ENCODE data around the gene ACTL7A. TPM values are rescaled to one million over a fixed set of nuclear protein-coding genes. Genes with fewer than 3 reads are reported as not detected.
"Not testable (repeated sequence)": the region's sequence is repeated elsewhere in the genome, so short reads cannot be mapped to it uniquely, and the experiment has no call there.

The ACTL7A gene
- total and polyA plus RNA-seq, 4 donors: not detected

DNA sequence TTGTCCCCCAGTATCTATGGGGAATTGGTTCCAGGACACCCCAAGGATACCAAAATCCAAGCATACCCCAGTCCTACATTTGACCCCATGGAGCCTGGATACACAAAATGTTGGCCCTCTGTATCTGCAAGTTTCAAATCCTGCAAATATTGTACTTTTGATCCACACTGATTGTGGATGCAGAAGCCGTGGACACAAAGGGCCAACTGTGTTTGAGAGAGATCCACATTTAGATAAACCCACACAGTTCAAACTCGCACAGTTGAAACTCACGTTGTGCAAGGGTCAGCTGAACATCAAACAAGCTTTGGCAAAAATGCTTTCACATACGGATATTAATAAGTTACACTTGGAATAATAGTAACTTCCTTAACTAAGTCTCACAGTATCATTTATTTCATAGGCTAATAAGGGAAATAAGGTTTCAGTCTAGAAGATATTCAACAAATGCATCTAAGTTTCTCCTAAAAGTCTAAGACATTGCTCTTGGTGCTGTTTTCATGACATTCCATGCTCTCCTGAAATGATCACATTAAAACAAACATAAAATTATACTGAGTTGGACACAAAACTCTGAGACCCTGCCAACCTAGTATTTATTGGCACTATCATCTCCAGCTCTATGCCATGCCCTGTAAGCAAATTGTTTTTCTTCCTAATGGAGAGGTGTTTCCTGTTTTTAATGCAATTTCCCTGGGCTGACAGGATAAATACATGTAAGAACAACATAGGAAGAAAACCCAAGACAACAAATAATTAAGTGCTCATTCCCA is 32.3 kb downstream of the ACTL7A start:
- WGBS, 2 donors: 85 to 93% methylated on average over 4 of the region's 4 CpGs
- Histone ChIP-seq H3K4me3 (no peak overlapping the region), H3K36me3 (ENCODE audit: control insufficient read depth in 4 of 4, insufficient read depth in 4 of 4, low read length in 4 of 4) (peaks cover 31 to 66% (median 39%) of the 10 kb centered on the region in 4 donors), H3K4me1 (ENCODE audit: control insufficient read depth in 5 of 5, insufficient read depth in 5 of 5, low read length in 5 of 5) (no peaks in the 10 kb centered on the region), H3K27ac (ENCODE audit: low read depth in 1 of 2, low read length in 1 of 2) (no peak overlapping the region), H3K27me3 (ENCODE audit: control insufficient read depth in 3 of 3, insufficient read depth in 3 of 3, low read length in 2 of 3) (no peaks in the 10 kb centered on the region), H3K9me3 (ENCODE audit: control insufficient read depth in 4 of 4, insufficient read depth in 3 of 4, low read length in 3 of 4) (no peaks in the 10 kb centered on the region), H3K9ac (ENCODE audit: insufficient read depth in 1 of 2, low read length in 2 of 2) (no peak overlapping the region)
- DNase-seq: no peak
- no peak for ATAC-seq (ENCODE audit: insufficient read depth, low FRiP score)
- TF ChIP-seq, protein P1, sequence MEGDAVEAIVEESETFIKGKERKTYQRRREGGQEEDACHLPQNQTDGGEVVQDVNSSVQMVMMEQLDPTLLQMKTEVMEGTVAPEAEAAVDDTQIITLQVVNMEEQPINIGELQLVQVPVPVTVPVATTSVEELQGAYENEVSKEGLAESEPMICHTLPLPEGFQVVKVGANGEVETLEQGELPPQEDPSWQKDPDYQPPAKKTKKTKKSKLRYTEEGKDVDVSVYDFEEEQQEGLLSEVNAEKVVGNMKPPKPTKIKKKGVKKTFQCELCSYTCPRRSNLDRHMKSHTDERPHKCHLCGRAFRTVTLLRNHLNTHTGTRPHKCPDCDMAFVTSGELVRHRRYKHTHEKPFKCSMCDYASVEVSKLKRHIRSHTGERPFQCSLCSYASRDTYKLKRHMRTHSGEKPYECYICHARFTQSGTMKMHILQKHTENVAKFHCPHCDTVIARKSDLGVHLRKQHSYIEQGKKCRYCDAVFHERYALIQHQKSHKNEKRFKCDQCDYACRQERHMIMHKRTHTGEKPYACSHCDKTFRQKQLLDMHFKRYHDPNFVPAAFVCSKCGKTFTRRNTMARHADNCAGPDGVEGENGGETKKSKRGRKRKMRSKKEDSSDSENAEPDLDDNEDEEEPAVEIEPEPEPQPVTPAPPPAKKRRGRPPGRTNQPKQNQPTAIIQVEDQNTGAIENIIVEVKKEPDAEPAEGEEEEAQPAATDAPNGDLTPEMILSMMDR (IDR thresholded peaks at IDR 0.05; ENCODE audit: control extremely low read depth, extremely low read depth): no peak

DNA sequence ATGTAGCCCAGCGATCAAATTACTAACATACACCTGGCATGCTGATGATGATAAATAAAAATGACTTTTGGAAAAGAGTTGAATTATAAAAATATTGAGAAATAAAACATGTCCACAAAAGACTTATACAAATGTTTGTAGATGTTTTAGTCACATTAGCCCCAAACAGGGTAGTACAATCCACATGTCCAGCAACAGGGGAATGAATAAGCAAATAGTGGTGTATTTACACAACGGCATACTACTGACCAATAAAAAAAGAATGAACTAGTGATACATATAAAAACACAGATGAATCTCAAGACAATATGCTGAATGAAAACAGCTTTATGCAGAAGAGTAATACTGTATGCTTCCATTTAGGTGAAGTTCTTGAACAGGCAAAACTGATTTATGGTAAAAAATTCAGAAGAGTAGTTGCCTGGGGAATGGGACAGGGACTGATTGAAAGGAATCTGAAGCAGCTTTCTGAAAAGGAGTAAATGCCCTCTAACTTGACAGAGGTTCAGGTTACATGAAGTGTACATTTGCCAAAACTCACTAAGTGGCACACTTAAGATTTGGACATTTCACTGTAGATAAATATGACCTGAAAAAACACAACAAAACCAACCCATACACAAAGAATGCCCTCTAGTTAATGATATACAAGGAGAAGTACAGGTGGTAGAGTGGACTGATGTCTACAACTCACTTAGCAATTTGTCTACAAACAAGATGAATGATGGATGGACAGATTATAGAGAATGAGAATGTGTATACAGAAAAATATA is 35.4 kb downstream of the ACTL7A start:
- Histone ChIP-seq H3K9me3 (ENCODE audit: control insufficient read depth in 4 of 4, insufficient read depth in 3 of 4, low read length in 3 of 4) (no peaks in the 10 kb centered on the region), H3K27ac (ENCODE audit: low read depth in 1 of 2, low read length in 1 of 2) (no peak overlapping the region), H3K4me1 (ENCODE audit: control insufficient read depth in 5 of 5, insufficient read depth in 5 of 5, low read length in 5 of 5) (no peaks in the 10 kb centered on the region), H3K36me3 (ENCODE audit: control insufficient read depth in 4 of 4, insufficient read depth in 4 of 4, low read length in 4 of 4) (peaks cover 24 to 62% (median 38%) of the 10 kb centered on the region in 4 donors), H3K4me3 (no peak overlapping the region), H3K27me3 (ENCODE audit: control insufficient read depth in 3 of 3, insufficient read depth in 3 of 3, low read length in 2 of 3) (no peaks in the 10 kb centered on the region), H3K9ac (ENCODE audit: insufficient read depth in 1 of 2, low read length in 2 of 2) (no peak overlapping the region)
- 98% methylated on average over 2 of the region's 2 CpGs for WGBS, 2 donors
- ATAC-seq (ENCODE audit: insufficient read depth, low FRiP score) (no peak), DNase-seq (no peak)
- TF ChIP-seq, protein P1 (IDR thresholded peaks at IDR 0.05; ENCODE audit: control extremely low read depth, extremely low read depth): no peak

DNA sequence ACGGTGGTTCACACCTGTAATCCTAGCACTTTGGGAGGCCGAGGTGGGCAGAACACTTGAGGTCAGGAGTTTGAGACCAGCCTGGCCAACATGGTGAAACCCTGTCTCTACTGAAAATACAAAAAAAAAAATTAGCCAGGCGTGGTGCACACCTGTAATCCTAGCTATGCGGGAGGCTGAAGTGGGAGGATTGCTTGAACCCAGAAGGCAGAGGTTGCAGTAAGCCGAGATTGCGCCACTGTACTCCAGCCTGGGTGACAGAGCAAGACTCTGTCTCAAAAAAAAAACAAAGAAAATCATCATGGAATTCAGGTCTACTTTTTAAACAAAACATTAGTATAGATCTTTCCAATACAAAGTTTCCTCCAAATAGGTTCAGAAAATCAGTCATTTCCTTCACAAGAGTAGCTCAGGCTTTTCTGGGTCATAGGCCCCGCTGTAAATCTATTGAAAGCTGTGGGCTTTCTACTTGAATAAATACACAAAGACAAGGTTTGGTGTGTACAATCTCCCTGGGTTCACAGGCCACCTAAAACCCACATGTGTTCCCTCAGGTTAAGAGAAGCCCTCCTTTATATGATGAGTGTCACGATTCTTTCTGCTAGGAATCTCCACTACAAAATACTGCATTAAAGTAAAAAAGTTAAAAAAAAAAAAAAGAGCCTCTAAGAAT is 37.1 kb downstream of the ACTL7A start:
- WGBS, 2 donors: 95 to 98% methylated on average over 8 of the region's 8 CpGs
- peaks cover 19 to 57% (median 40%) of the 10 kb centered on the region in 4 donors for H3K36me3 ChIP-seq (ENCODE audit: control insufficient read depth in 4 of 4, insufficient read depth in 4 of 4, low read length in 4 of 4)

DNA sequence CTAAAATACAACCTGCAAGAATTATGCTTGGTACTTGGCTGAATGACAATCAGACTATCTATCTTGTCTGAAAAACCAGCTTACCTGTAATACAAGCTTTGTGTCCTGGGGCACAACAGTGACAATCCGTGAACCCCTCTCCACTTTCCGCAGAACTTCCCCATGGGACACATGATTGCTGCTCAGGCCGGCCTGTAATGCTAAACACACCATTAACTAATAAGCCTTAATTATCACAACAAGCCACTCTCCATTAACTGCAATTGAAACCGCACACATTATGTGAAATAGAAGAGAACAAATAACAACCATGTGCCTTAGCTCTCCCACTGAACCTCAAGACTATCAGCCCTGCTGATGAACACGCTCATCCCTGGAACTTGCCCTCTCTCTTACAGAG is 38.1 kb downstream of the ACTL7A start:
- no peak overlapping the region for H3K9ac ChIP-seq (ENCODE audit: insufficient read depth in 1 of 2, low read length in 2 of 2)
- no peaks in the 10 kb centered on the region for H3K9me3 ChIP-seq (ENCODE audit: control insufficient read depth in 4 of 4, insufficient read depth in 3 of 4, low read length in 3 of 4)
- ATAC-seq (ENCODE audit: insufficient read depth, low FRiP score) (no peak), DNase-seq (no peak)
- H3K27ac ChIP-seq (ENCODE audit: low read depth in 1 of 2, low read length in 1 of 2): no peak overlapping the region
- TF ChIP-seq, protein P1 (IDR thresholded peaks at IDR 0.05; ENCODE audit: control extremely low read depth, extremely low read depth): no peak
- no peak overlapping the region for H3K4me3 ChIP-seq
- H3K36me3 ChIP-seq (ENCODE audit: control insufficient read depth in 4 of 4, insufficient read depth in 4 of 4, low read length in 4 of 4): peaks cover 15 to 50% (median 36%) of the 10 kb centered on the region in 4 donors
- H3K27me3 ChIP-seq (ENCODE audit: control insufficient read depth in 3 of 3, insufficient read depth in 3 of 3, low read length in 2 of 3): no peaks in the 10 kb centered on the region
- H3K4me1 ChIP-seq (ENCODE audit: control insufficient read depth in 5 of 5, insufficient read depth in 5 of 5, low read length in 5 of 5): no peaks in the 10 kb centered on the region
- 87 to 98% methylated on average over 5 of the region's 5 CpGs for WGBS, 2 donors

More for the DNA sequence above, 37.1 kb downstream of the ACTL7A start:
- not testable (repeated sequence) for H3K9me3 ChIP-seq (ENCODE audit: control insufficient read depth in 4 of 4, insufficient read depth in 3 of 4, low read length in 3 of 4); H3K9ac ChIP-seq (ENCODE audit: insufficient read depth in 1 of 2, low read length in 2 of 2); H3K4me1 ChIP-seq (ENCODE audit: control insufficient read depth in 5 of 5, insufficient read depth in 5 of 5, low read length in 5 of 5); ATAC-seq (ENCODE audit: insufficient read depth, low FRiP score); H3K27ac ChIP-seq (ENCODE audit: low read depth in 1 of 2, low read length in 1 of 2); DNase-seq; H3K4me3 ChIP-seq; H3K27me3 ChIP-seq (ENCODE audit: control insufficient read depth in 3 of 3, insufficient read depth in 3 of 3, low read length in 2 of 3)
